ENCODE data around the gene CNKSR1.

Gene CNKSR1

DNA sequence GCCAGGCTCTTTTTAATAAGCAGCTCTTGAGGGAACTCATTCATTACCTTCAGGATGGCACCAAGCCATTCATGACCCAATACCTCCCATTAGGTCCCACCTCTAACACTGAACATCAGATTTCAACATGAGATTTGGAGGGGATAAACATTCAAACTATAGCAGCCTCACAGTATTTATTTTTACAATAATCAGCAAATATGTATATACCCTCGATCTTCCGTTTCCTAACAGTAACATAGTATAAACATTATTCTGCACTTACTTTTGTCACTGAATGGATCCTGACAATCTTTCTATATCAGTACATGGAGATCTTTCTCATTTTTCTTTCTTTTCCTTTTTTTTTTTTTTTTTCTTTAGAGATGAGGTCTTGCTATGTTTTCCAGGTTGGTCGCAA lies 18.5 kb downstream of the CNKSR1 start:
- TF ChIP-seq CTCF (conservative IDR thresholded peaks at IDR 0.05; ENCODE audit: low read depth, low read length): no peak
- DNase-seq (ENCODE audit: low read depth): no peak
- H3K4me3 ChIP-seq (ENCODE audit: low read depth, low read length): no peak overlapping the region

DNA sequence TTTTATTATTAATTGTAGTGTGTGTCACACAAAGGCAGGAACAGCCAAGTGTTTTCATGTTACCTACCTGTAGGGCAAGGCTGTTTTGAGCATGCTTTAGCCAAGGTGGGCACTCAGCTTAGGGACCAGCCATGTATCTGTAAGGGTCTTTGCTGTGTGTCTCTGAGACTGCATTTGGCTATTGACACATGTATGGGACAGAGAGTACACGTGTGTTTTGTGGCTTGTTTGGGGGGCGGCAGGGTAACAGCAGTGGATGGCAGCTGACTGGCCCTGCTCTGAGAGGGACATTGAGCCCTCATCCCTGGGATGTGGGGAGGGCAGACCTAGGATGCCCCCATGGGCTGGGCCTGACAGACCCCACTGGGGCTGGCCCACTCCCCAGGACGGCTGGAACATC lies 20.0 kb downstream of the CNKSR1 start:
- TF ChIP-seq CTCF (conservative IDR thresholded peaks at IDR 0.05; ENCODE audit: low read depth, low read length): no peak
- no peak for DNase-seq (ENCODE audit: low read depth)
- no peak overlapping the region for H3K4me3 ChIP-seq (ENCODE audit: low read depth, low read length)

GRCh38 chr1:26197813-26198212 lies 20.5 kb downstream of the CNKSR1 start:
- H3K4me3 ChIP-seq (ENCODE audit: low read depth, low read length): no peak overlapping the region
- DNase-seq (ENCODE audit: low read depth): no peak
- TF ChIP-seq CTCF (conservative IDR thresholded peaks at IDR 0.05; ENCODE audit: low read depth, low read length): no peak

GRCh38 chr1:26200413-26200812 lies 23.1 kb downstream of the CNKSR1 start:
- TF ChIP-seq CTCF (conservative IDR thresholded peaks at IDR 0.05; ENCODE audit: low read depth, low read length): no peak
- no peak for DNase-seq (ENCODE audit: low read depth)
- no peak overlapping the region for H3K4me3 ChIP-seq (ENCODE audit: low read depth, low read length)

DNA sequence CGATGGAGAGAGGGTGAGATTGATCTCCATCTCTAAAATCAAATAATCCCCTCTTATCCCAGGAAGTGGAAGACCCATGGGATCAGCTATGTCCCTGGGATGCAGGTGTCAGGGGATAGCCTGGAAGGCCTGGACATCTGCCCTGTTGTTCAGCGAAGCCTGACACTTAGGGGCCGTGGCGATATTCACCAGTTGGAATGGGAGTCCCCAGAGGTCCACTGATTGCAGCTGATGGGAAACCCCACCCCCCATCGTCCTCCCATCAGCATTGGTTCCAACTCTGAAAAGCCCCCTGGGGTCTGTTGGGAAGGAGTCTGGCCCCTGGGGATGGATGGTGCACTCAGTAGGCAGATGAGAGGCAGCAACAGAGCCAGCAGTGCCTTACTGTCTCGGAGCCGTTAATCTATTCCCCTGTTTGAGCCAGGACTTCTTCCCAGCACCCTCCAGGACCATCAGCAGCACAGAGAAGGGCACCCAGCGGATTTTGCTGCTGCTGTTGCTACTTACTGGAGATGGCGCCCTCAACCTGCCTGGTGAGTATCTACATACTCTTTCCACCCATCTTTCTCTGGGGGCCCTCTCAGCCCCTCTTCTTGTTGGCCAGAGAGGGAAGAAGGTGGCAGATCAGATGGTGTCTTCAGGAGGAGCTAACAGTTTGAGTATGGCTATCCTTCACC lies 26.5 kb downstream of the CNKSR1 start:
- TF ChIP-seq CTCF (conservative IDR thresholded peaks at IDR 0.05; ENCODE audit: low read depth, low read length): no peak
- H3K4me3 ChIP-seq (ENCODE audit: low read depth, low read length): no peak overlapping the region
- DNase-seq (ENCODE audit: low read depth): no peak

DNA sequence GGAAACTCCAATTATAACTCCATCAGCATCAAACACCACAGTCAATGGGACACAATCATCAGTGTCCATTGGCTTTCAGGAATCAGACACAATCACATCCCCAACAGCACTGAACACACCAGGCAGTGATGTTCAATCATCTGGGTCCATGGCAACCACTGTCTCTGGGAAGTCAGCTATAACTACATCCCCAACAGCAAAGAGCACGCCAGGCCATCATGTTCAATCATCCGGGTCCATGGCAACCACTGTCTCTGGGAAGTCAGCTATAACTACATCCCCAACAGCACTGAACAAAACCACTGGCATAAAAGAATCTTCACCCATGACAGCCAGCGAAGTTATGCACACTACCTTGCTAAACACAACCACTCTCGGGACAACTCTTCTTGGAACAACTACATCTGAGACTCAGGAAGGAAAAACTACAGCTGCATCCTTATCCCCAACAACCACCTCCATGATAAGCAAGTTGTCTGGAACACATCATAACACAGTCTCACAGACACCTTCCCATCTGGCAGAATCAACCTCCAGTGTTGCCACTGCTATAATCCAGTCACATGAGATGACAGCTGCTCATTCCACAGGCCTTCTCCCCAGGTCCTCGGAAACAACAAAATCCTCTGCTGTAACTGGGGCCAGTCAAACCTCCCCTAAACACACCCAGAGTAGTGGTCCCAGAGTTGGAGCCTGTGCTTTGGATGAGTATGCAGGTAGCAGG lies 33.0 kb downstream of the CNKSR1 start:
- DNase-seq (ENCODE audit: low read depth): no peak
- TF ChIP-seq CTCF (conservative IDR thresholded peaks at IDR 0.05; ENCODE audit: low read depth, low read length): no peak
- H3K4me3 ChIP-seq (ENCODE audit: low read depth, low read length): no peak overlapping the region

GRCh38 chr1:26212726-26213125 lies 35.4 kb downstream of the CNKSR1 start:
- DNase-seq (ENCODE audit: low read depth): no peak
- TF ChIP-seq CTCF (conservative IDR thresholded peaks at IDR 0.05; ENCODE audit: low read depth, low read length): no peak
- H3K4me3 ChIP-seq (ENCODE audit: low read depth, low read length): no peak overlapping the region
